Keratinocyte (primary cell): ENCODE measurements around the gene PTPN21. TPM values are rescaled to one million over a fixed set of nuclear protein-coding genes. Genes with fewer than 3 reads are reported as not detected.

Experiments
- DNase-seq: peaks from one replicate; pipeline ENCODE4 v3.0.0-alpha.2; 2011; ENCODE audit warnings: low read depth, missing footprints, low spot score
- FAIRE-seq: peaks from 2 replicates; lab custom pipeline; 2011; peaks lifted over from hg19 to GRCh38; lab: Jason Lieb, UNC
- H2AFZ ChIP-seq: 2 replicates; pipeline ENCODE4 v1.6.0; 2012; ENCODE audit warnings: low read length, control low read depth, inconsistent platforms; ENCODE audit not compliant: control insufficient read depth
- H3K27ac ChIP-seq: 2 replicates; pipeline ENCODE4 v1.5.1; 2011; ENCODE audit warnings: low read length; ENCODE audit not compliant: control insufficient read depth, insufficient read depth
- H3K27me3 ChIP-seq: 3 replicates; pipeline ENCODE4 v1.6.0; 2011; ENCODE audit warnings: low read length; ENCODE audit not compliant: control insufficient read depth, insufficient read depth; ENCODE audit errors: extremely low read depth
- H3K36me3 ChIP-seq, 2 experiments: 2 replicates in 1 of 2; 3 replicates in 1 of 2; pipeline ENCODE4 v1.5.1; 2011; ENCODE audit warnings: low read length in 2 of 2, mild to moderate bottlenecking in 1 of 2; ENCODE audit not compliant: control insufficient read depth in 2 of 2, insufficient read depth in 2 of 2; ENCODE audit errors: extremely low read depth in 1 of 2
- H3K4me1 ChIP-seq: 3 replicates; pipeline ENCODE4 v1.5.1; 2011; ENCODE audit warnings: low read length; ENCODE audit not compliant: control insufficient read depth, insufficient read depth; ENCODE audit errors: extremely low read depth
- H3K4me2 ChIP-seq: 3 replicates; pipeline ENCODE4 v1.6.0; 2011; ENCODE audit warnings: low read depth, low read length; ENCODE audit not compliant: control insufficient read depth, insufficient read depth; ENCODE audit errors: extremely low read depth
- H3K4me3 ChIP-seq, 3 experiments: fragments of 200-600 bp in 1 of 3; sonication (generic) in 1 of 3; 2 replicates in 2 of 3; 3 replicates in 1 of 3; pipeline ENCODE4 v1.5.1; 2011 to 2016; ENCODE audit warnings: low read length in 3 of 3, mild to moderate bottlenecking in 3 of 3, control low read depth in 2 of 3, inconsistent platforms in 1 of 3, low read depth in 1 of 3, mixed read lengths in 1 of 3, mixed run types in 1 of 3, moderate library complexity in 1 of 3; ENCODE audit not compliant: control insufficient read depth in 2 of 3, insufficient read depth in 2 of 3; ENCODE audit errors: extremely low read depth in 1 of 3
- H3K79me2 ChIP-seq: 2 replicates; pipeline ENCODE4 v1.6.0; 2012; ENCODE audit warnings: low read length; ENCODE audit not compliant: control insufficient read depth, insufficient read depth
- H3K9ac ChIP-seq: 3 replicates; pipeline ENCODE4 v1.6.0; 2011; ENCODE audit warnings: low read length; ENCODE audit not compliant: control insufficient read depth, insufficient read depth; ENCODE audit errors: extremely low read depth
- H3K9me1 ChIP-seq: 3 replicates; pipeline ENCODE4 v1.6.0; 2011; ENCODE audit warnings: low read length; ENCODE audit not compliant: control insufficient read depth, insufficient read depth; ENCODE audit errors: extremely low read depth
- H3K9me3 ChIP-seq: 2 replicates; pipeline ENCODE4 v1.5.1; 2012; ENCODE audit warnings: low read depth, low read length; ENCODE audit not compliant: control insufficient read depth
- H4K20me1 ChIP-seq: 3 replicates; pipeline ENCODE4 v1.6.0; 2011; ENCODE audit warnings: low read length; ENCODE audit not compliant: control insufficient read depth, insufficient read depth; ENCODE audit errors: extremely low read depth
- CTCF ChIP-seq, 3 experiments: IDR thresholded peaks in 1 of 3; conservative IDR thresholded peaks in 1 of 3; optimal IDR thresholded peaks in 1 of 3; 2 replicates in 2 of 3; 3 replicates in 1 of 3; pipeline versions ENCODE3 to v1.5.1; 2011; ENCODE audit warnings: low read length in 3 of 3, mild to moderate bottlenecking in 3 of 3, moderate library complexity in 2 of 3, control low read depth in 1 of 3, inconsistent platforms in 1 of 3; ENCODE audit not compliant: insufficient read depth in 2 of 3; ENCODE audit errors: extremely low read depth in 1 of 3
- EZH2 ChIP-seq: IDR thresholded peaks from one replicate; pipeline ENCODE4 v1.6.1; 2012; ENCODE audit warnings: inconsistent platforms, mild to moderate bottlenecking, low read length, moderate library complexity
- dilution Hi-C: fragments of 300-500 bp; cut with MboI; formaldehyde crosslinking; loops from one replicate; pipeline ENCODE4 v1.7.0; 2020; ENCODE audit warnings: low sequenced_read_pairs; ENCODE audit not compliant: extremely low pct_ligation_motif_present
- polyA plus RNA-seq, 5 experiments: library from polyadenylated mRNA; depleted of rRNA in 3 of 5; stranded (reverse) in 3 of 5; stranded (forward) in 1 of 5; unstranded in 1 of 5; fragments of >200 nt; gene quantifications; 1 replicate in 1 of 5; 2 replicates in 3 of 5; 3 replicates in 1 of 5; pipeline versions ENCODE4 v1.2.1 to v1.2.3, GENCODE V29; 2011 to 2012; ENCODE audit warnings: missing spikeins in 2 of 5, low read depth in 1 of 5, low replicate concordance in 1 of 5

Gene PTPN21
- polyA plus RNA-seq, 1 donor (not counting 4 experiments of a cell fraction or from before 2014, with no cell fraction given): 7.4 TPM

- H3K9me1 ChIP-seq: no peaks in the 10 kb centered on the region
- TF ChIP-seq CTCF (optimal IDR thresholded peaks at IDR 0.05 in 1 of 3, IDR thresholded peaks at IDR 0.05 in 1 of 3, conservative IDR thresholded peaks at IDR 0.05 in 1 of 3; ENCODE audit: extremely low read depth in 1 of 3, insufficient read depth in 2 of 3, low read length in 3 of 3) (no peak), EZH2 (no peak)
- no peak overlapping the region for H3K27ac ChIP-seq
- no peaks in the 10 kb centered on the region for H3K27me3 ChIP-seq
- H2AFZ ChIP-seq: no peak overlapping the region
- no peaks in the 10 kb centered on the region for H3K9me3 ChIP-seq
- H3K36me3 ChIP-seq: peaks cover 0 to 2% of the 10 kb centered on the region in 2 experiments
- H3K4me1 ChIP-seq: peaks cover 4% of the 10 kb centered on the region
- DNase-seq: no peak
- no peaks in the 10 kb centered on the region for H3K79me2 ChIP-seq
- H3K9ac ChIP-seq: no peak overlapping the region
- FAIRE-seq: peak; percentile 34
- dilution Hi-C loops: no loop called here
- no peak overlapping the region for H3K4me3 ChIP-seq
- H4K20me1 ChIP-seq: no peaks in the 10 kb centered on the region
- no peak overlapping the region for H3K4me2 ChIP-seq
These were observed 37.9 kb downstream of the PTPN21 start for GRCh38 chr14:88516861-88517357.

GRCh38 chr14:88515499-88516221 is 39.1 kb downstream of the PTPN21 start:
- Histone ChIP-seq H3K27ac (no peak overlapping the region), H3K4me1 (peaks cover 4% of the 10 kb centered on the region), H4K20me1 (no peaks in the 10 kb centered on the region), H3K27me3 (no peaks in the 10 kb centered on the region), H3K4me2 (no peak overlapping the region), H3K9me3 (no peaks in the 10 kb centered on the region), H3K9ac (no peak overlapping the region), H3K79me2 (no peaks in the 10 kb centered on the region), H3K4me3 (no peak overlapping the region), H3K9me1 (no peaks in the 10 kb centered on the region), H3K36me3 (peaks cover 0 to 2% of the 10 kb centered on the region in 2 experiments), H2AFZ (no peak overlapping the region)
- TF ChIP-seq EZH2 (no peak), CTCF (optimal IDR thresholded peaks at IDR 0.05 in 1 of 3, IDR thresholded peaks at IDR 0.05 in 1 of 3, conservative IDR thresholded peaks at IDR 0.05 in 1 of 3; ENCODE audit: extremely low read depth in 1 of 3, insufficient read depth in 2 of 3, low read length in 3 of 3) (no peak)
- DNase-seq (no peak), FAIRE-seq (no peak)
- dilution Hi-C loops: no loop called here
